ENCODE data around the gene PLEKHA6.

Gene PLEKHA6

GRCh38 chr1:204227996-204228785, 131.5 kb downstream of the PLEKHA6 start:
- DNase-seq = no peak

GRCh38 chr1:204227351-204227750, 132.4 kb downstream of the PLEKHA6 start:
- DNase-seq = no peak

- DNase-seq = peak; percentile 44
Observed at GRCh38 chr1:204225841-204226735, 133.6 kb downstream of the PLEKHA6 start.

- no peak for DNase-seq
Observed at GRCh38 chr1:204224655-204225054, 135.1 kb downstream of the PLEKHA6 start.

- DNase-seq = no peak
Observed at GRCh38 chr1:204223129-204223860, 136.4 kb downstream of the PLEKHA6 start.

- DNase-seq = peak; percentile 56
Observed at GRCh38 chr1:204222764-204223055, 137.0 kb downstream of the PLEKHA6 start.

GRCh38 chr1:204222006-204222763, 137.5 kb downstream of the PLEKHA6 start:
- DNase-seq = no peak

- DNase-seq = no peak
Observed at GRCh38 chr1:204221271-204221670, 138.5 kb downstream of the PLEKHA6 start.

- no peak for DNase-seq
Observed at GRCh38 chr1:204219971-204220616, 139.6 kb downstream of the PLEKHA6 start.

GRCh38 chr1:204218552-204218951, 141.2 kb downstream of the PLEKHA6 start:
- DNase-seq = no peak

GRCh38 chr1:204217648-204218000, 142.1 kb downstream of the PLEKHA6 start:
- DNase-seq = no peak

GRCh38 chr1:204216880-204217647, 142.7 kb downstream of the PLEKHA6 start:
- no peak for DNase-seq

GRCh38 chr1:204216236-204216635, 143.5 kb downstream of the PLEKHA6 start:
- DNase-seq = no peak

GRCh38 chr1:204213668-204214662, 145.8 kb downstream of the PLEKHA6 start, which contains the start of gene GOLT1A:
Gene GOLT1A (minus strand): TSS chr1:204213988. CDS start chr1:204213906, 82 bp downstream.
- DNase-seq = peak; percentile 68

GRCh38 chr1:204212715-204213114, 147.0 kb downstream of the PLEKHA6 start:
- no peak for DNase-seq

GRCh38 chr1:204211046-204211445, 148.7 kb downstream of the PLEKHA6 start:
- no peak for DNase-seq

- DNase-seq = peak; percentile 67
Observed at GRCh38 chr1:204207136-204207616, 152.6 kb downstream of the PLEKHA6 start.

- no peak for DNase-seq
Observed at GRCh38 chr1:204206121-204206520, 153.6 kb downstream of the PLEKHA6 start.

- no peak for DNase-seq
Observed at GRCh38 chr1:204205486-204205885, 154.2 kb downstream of the PLEKHA6 start.

GRCh38 chr1:204204944-204205343, 154.8 kb downstream of the PLEKHA6 start:
- no peak for DNase-seq

Measured in femur (tissue), 1 donor.